Activated CD8-positive, alpha-beta memory T cell treated with anti-CD3 and anti-CD28 coated beads, Interleukin-2, amount 10 ng/mL, durations not matched to agents 7 days and 5 days (primary cell): Measurements from ENCODE around the gene PIK3C2A. TPM values are rescaled to one million over a fixed set of nuclear protein-coding genes. Genes with fewer than 3 reads are reported as not detected.

Experiments
- ATAC-seq: fragments of 150-1000 bp; cut with Tn5 transposase; one replicate; pipeline ENCODE4 v1.10.0; 2021; ENCODE audit warnings: moderate library complexity
- CTCF ChIA-PET: fragments of 350-600 bp; sonication (Branson Sonifier 250); formaldehyde crosslinking; loops from one replicate; lab custom pipeline; 2021; ENCODE audit warnings: antibody characterized with exemption; lab: Charles Lee
- DNase-seq: peaks from one replicate; pipeline ENCODE4 v3.0.0-alpha.2; 2020
- H3K27ac Mint-ChIP-seq: one replicate; pipeline ENCODE4 v1.8.0; 2021; ENCODE audit warnings: mild to moderate bottlenecking, mixed read lengths
- H3K27me3 Mint-ChIP-seq: one replicate; pipeline ENCODE4 v1.8.0; 2021; ENCODE audit warnings: mixed read lengths
- H3K36me3 Mint-ChIP-seq: one replicate; pipeline ENCODE4 v1.8.0; 2021; ENCODE audit warnings: mild to moderate bottlenecking, mixed read lengths
- H3K4me1 Mint-ChIP-seq: one replicate; pipeline ENCODE4 v1.8.0; 2021; ENCODE audit warnings: mixed read lengths
- H3K4me3 Mint-ChIP-seq: one replicate; pipeline ENCODE4 v1.8.0; 2021; ENCODE audit warnings: mild to moderate bottlenecking, moderate library complexity, mixed read lengths
- H3K9me3 Mint-ChIP-seq: one replicate; pipeline ENCODE4 v1.8.0; 2022; ENCODE audit warnings: low read depth, mixed read lengths
- total RNA-seq, 2 experiments: library from RNA; stranded (reverse); gene quantifications; one replicate each; pipeline ENCODE4 v1.2.3, GENCODE V29; 2021

PIK3C2A gene
- total RNA-seq, 2 experiments from 2014 or later, result 26.5 to 27.7 TPM

DNA sequence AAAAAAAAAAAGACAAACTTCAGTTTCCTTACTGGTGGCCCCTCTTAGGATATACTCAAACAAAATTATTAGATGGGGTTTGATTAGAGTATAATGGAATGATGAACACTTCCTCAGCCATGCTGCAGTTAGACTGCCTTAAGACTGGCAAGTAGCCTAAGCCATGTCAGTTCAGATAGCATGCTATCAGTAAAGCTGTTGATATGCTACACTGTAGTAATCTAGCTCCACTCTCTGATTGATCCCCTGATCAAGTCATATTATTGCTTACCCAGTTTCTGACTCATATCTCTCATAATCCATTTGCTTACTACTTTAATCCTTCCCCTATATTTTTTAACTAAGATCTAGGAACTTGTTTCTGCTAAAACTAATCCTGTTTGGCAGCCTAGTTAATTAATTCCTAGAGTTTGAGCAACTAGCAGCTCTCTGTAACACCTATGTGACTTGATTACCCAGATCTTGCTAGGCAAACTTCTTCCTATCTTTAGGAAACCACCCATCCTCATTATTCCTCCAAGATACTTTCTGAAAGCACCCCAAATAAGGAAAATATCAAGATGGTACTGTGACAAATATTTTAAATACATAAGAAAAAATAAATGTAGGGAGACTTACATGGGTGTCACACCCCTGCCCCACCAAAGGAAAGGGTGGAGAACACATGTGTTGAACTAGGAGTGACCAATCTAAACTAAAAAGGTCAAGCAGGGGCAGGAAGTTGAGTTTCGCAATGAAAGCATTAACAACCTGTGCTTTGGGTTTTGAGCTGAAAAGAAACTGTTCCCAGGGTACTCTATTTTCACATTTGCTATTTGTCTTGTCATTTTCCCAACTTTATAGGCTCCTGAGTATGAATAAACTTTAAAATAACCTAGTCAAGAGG is 43.2 kb downstream of the PIK3C2A start:
- ATAC-seq (no peak), DNase-seq (no peak)
- Mint-ChIP-seq H3K4me1 (peaks cover 33% of the 10 kb centered on the region), H3K4me3 (no peak overlapping the region), H3K27me3 (no peaks in the 10 kb centered on the region), H3K9me3 (no peaks in the 10 kb centered on the region), H3K27ac (no peak overlapping the region), H3K36me3 (peaks cover 18% of the 10 kb centered on the region)
- CTCF ChIA-PET, result no interaction called here

DNA sequence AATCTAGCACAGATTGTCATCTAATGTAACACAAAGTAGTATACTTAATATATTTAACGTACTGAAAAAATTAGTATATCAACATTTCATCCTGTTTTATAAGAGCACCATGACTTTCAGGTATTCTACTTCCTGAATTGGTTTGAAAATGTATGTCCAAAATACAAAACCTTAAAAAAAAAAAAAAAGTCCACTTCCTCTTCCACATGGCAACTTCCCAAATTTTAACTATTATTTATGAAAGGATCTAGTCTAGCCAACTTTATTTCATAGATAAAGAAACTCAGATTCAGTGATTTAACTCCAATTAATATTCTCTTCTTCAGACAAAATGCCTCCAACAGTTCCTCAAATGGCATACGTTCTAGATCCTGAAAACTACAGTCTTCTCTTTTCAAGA is 44.0 kb downstream of the PIK3C2A start:
- Mint-ChIP-seq H3K36me3 (peaks cover 13% of the 10 kb centered on the region), H3K4me1 (peaks cover 33% of the 10 kb centered on the region), H3K27ac (no peak overlapping the region), H3K4me3 (no peak overlapping the region), H3K27me3 (no peaks in the 10 kb centered on the region), H3K9me3 (no peaks in the 10 kb centered on the region)
- no peak for ATAC-seq
- CTCF ChIA-PET, result no interaction called here
- no peak for DNase-seq

DNA sequence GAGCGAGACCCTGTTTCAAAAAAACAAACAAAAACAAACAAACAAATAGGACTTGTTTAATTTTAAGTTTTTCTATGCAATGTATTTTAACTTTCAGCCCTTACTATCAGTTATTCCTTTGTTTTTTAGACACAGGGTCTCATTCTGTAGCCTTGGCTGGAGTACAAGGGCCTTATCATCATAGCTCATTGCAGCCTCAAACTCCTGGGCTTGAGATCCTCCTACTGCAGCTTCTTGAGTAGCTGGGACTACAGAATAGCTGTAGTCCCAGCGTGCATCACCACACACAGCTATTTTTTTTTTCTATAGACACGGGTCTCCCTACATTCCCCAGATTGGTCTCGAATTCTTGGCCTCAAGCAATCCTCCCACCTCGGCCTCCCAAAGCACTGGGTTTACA is 44.5 kb downstream of the PIK3C2A start:
- DNase-seq (no peak), ATAC-seq (no peak)
- Mint-ChIP-seq H3K27ac (no peak overlapping the region), H3K4me3 (no peak overlapping the region), H3K9me3 (no peaks in the 10 kb centered on the region), H3K36me3 (peaks cover 9% of the 10 kb centered on the region), H3K4me1 (peaks cover 33% of the 10 kb centered on the region), H3K27me3 (no peaks in the 10 kb centered on the region)
- CTCF ChIA-PET, result no interaction called here

DNA sequence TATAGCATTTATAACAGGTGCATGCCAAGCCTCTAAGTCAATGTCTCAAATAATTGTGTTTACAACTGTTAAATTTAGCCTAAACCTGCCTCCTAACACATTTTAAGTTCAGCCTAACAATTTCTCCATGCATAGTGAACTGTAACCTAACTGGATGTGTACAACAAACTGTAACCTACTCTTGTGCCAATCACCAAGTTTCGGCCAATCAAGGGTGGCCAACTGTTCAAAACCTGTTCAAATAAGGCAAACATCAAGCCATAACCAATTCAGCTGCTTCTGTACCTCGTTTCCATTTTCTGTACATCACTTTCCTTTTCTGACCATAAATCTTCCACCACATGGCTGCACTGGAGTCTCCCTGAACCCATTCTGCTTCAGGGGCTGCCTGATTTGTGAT is 45.4 kb downstream of the PIK3C2A start:
- CTCF ChIA-PET, result no interaction called here
- Mint-ChIP-seq H3K9me3 (no peaks in the 10 kb centered on the region), H3K4me3 (no peak overlapping the region), H3K36me3 (peaks cover 5% of the 10 kb centered on the region), H3K4me1 (peaks cover 33% of the 10 kb centered on the region), H3K27me3 (no peaks in the 10 kb centered on the region), H3K27ac (no peak overlapping the region)
- no peak for DNase-seq
- ATAC-seq, result no peak

DNA sequence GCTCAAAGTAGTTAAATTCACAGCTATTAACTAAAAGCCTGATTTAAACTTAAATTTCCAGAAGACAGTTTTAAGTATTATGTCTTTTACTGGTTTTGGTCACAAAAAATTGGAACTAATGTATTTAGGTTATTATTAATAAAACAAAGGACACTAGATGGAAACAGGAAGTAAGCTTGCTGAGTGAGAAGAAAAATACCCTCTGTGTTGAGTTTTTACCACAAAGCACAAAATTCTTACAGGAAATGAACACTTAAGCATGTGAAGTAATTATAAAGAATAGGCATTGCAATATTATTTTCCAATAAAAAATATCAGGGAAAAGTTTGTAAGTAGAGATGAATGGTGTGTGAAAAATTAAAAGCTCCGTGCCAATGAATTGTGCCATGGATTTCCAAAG is 46.3 kb downstream of the PIK3C2A start:
- Mint-ChIP-seq H3K36me3 (peaks cover 5% of the 10 kb centered on the region), H3K27ac (no peak overlapping the region), H3K27me3 (no peaks in the 10 kb centered on the region), H3K4me1 (peaks cover 33% of the 10 kb centered on the region), H3K9me3 (no peaks in the 10 kb centered on the region), H3K4me3 (no peak overlapping the region)
- CTCF ChIA-PET, result no interaction called here
- ATAC-seq (no peak), DNase-seq (no peak)

- CTCF ChIA-PET, result interaction anchor here (1.5 kb wide), 1 partner anchor 225 kb away, joined by 3 read pairs; no protein-coding TSS in a partner anchor
- Mint-ChIP-seq H3K27ac (no peak overlapping the region), H3K4me3 (no peak overlapping the region), H3K27me3 (no peaks in the 10 kb centered on the region), H3K4me1 (peaks cover 26% of the 10 kb centered on the region), H3K36me3 (peaks cover 11% of the 10 kb centered on the region), H3K9me3 (no peaks in the 10 kb centered on the region)
- ATAC-seq (no peak), DNase-seq (no peak)
Observed at GRCh38 chr11:17159441-17159840, 48.3 kb downstream of the PIK3C2A start.

Other genes starting within 250 kb of the PIK3C2A start
- gene PLEKHA7, start 193.6 kb downstream of the PIK3C2A start, total RNA-seq, result 1 to 10 TPM; 1.1 to 9.7 TPM
- 100 to 1,000 TPM; 683 to 883 TPM for gene RPS13, start 130.3 kb downstream of the PIK3C2A start, total RNA-seq
- 10 to 100 TPM; 79.4 to 100.0 TPM for gene NUCB2, start 68.8 kb upstream of the PIK3C2A start, total RNA-seq
- gene NCR3LG1, start 143.8 kb upstream of the PIK3C2A start, total RNA-seq, result under 1 TPM; 0.47 to 0.91 TPM
- under 1 TPM; 0.66 to 0.99 TPM for gene KCNJ11, start 180.7 kb upstream of the PIK3C2A start, total RNA-seq